ENCODE measurements around the gene SLC12A6. TPM values are rescaled to one million over a fixed set of nuclear protein-coding genes. Genes with fewer than 3 reads are reported as not detected.

The SLC12A6 gene
- total and polyA plus RNA-seq, 2 of the 13 experiments (the other 11 are each of a cell fraction or from before 2014, with no cell fraction given): 15.2 to 30.1 TPM

- FAIRE-seq: no peak
Measured at GRCh38 chr15:34206011-34206410, 131.6 kb downstream of the SLC12A6 start.

GRCh38 chr15:34203936-34204335, 133.6 kb downstream of the SLC12A6 start:
- Histone ChIP-seq H3K4me3 (replicated peaks in 1 of 3; ENCODE audit: insufficient read depth in 1 of 3, low read depth in 2 of 3, low read length in 3 of 3) (no peak overlapping the region), H3K4me2 (ENCODE audit: low read depth, low read length) (no peak overlapping the region), H3K9ac (ENCODE audit: insufficient read depth, low read depth, low read length) (no peak overlapping the region), H3K79me2 (ENCODE audit: insufficient read depth, low read length) (peaks cover 45% of the 10 kb centered on the region), H3K27ac (ENCODE audit: extremely low read length, insufficient read depth, low read length) (no peak overlapping the region), H3K27me3 (ENCODE audit: control insufficient read depth in 1 of 2, insufficient read depth in 2 of 2, low read length in 2 of 2) (no peaks in the 10 kb centered on the region), H2AFZ (ENCODE audit: low read length) (no peak overlapping the region), H3K9me3 (ENCODE audit: low read length) (no peaks in the 10 kb centered on the region), H3K4me1 (ENCODE audit: insufficient read depth, low read length) (peaks cover 13% of the 10 kb centered on the region), H4K20me1 (ENCODE audit: insufficient read depth, low read length) (no peaks in the 10 kb centered on the region), H3K36me3 (replicated peaks in 1 of 2; ENCODE audit: control insufficient read depth in 1 of 2, insufficient read depth in 2 of 2, low read length in 2 of 2) (no peaks in the 10 kb centered on the region; a peak in 1 of 5 replicates)
- TF ChIP-seq SSRP1 (CRISPR knock-in tag; IDR thresholded peaks at IDR 0.05) (no peak), RARA (CRISPR knock-in tag; IDR thresholded peaks at IDR 0.05) (no peak), PPARG (CRISPR knock-in tag; conservative IDR thresholded peaks at IDR 0.05) (no peak)
- ATAC-seq: no peak
- no peak for FAIRE-seq
- CTCF ChIA-PET (ENCODE audit: low intra/inter-chr PET ratio, low total read pairs): no interaction called here
- intact Hi-C loops (cut with micrococcal nuclease; ENCODE audit: unreplicated experiment): no loop called here
- POLR2A ChIA-PET: interaction anchor here (0.8 kb wide), 1 partner anchor 102 kb away, joined by 3 read pairs; the partner anchor contains the start of genes EMC7 and PGBD4
- DNase-seq (ENCODE audit: low spot score): no peak
- 96% methylated on average over 1 of the region's 1 CpG for WGBS (ENCODE audit: low lambda C conversion rate)
- in situ Hi-C loops (cut with HindIII; ENCODE audit: extremely low pct_ligation_motif_present, low pct_unique_long_range_greater_than_20kb): no loop called here
- BruUV-seq (replicated peaks): no TSS peak

More at GRCh38 chr15:34206011-34206410, 131.6 kb downstream of the SLC12A6 start:
- Histone ChIP-seq H3K4me1 (ENCODE audit: insufficient read depth, low read length) (peaks cover 23% of the 10 kb centered on the region), H3K4me2 (ENCODE audit: low read depth, low read length) (no peak overlapping the region), H4K20me1 (ENCODE audit: insufficient read depth, low read length) (no peaks in the 10 kb centered on the region), H3K9me3 (ENCODE audit: low read length) (no peaks in the 10 kb centered on the region), H3K27ac (ENCODE audit: extremely low read length, insufficient read depth, low read length) (no peak overlapping the region), H3K36me3 (replicated peaks in 1 of 2; ENCODE audit: control insufficient read depth in 1 of 2, insufficient read depth in 2 of 2, low read length in 2 of 2) (no peaks in the 10 kb centered on the region), H3K4me3 (replicated peaks in 1 of 3; ENCODE audit: insufficient read depth in 1 of 3, low read depth in 2 of 3, low read length in 3 of 3) (no peak overlapping the region), H3K79me2 (ENCODE audit: insufficient read depth, low read length) (peaks cover 45% of the 10 kb centered on the region), H3K9ac (ENCODE audit: insufficient read depth, low read depth, low read length) (no peak overlapping the region), H2AFZ (ENCODE audit: low read length) (no peak overlapping the region), H3K27me3 (ENCODE audit: control insufficient read depth in 1 of 2, insufficient read depth in 2 of 2, low read length in 2 of 2) (no peaks in the 10 kb centered on the region)
- 97% methylated on average over 4 of the region's 4 CpGs for WGBS (ENCODE audit: low lambda C conversion rate)
- no TSS peak for BruUV-seq (replicated peaks)
- intact Hi-C loops (cut with micrococcal nuclease; ENCODE audit: unreplicated experiment) (no loop called here), in situ Hi-C loops (cut with HindIII; ENCODE audit: extremely low pct_ligation_motif_present, low pct_unique_long_range_greater_than_20kb) (no loop called here)
- no peak for ATAC-seq
- DNase-seq (ENCODE audit: low spot score): no peak
- TF ChIP-seq FOXK1 (CRISPR knock-in tag; IDR thresholded peaks at IDR 0.05; ENCODE audit: borderline replicate concordance, low read depth) (no peak), SOX6 (IDR thresholded peaks at IDR 0.05) (no peak), SOX6 (CRISPR knock-in tag; IDR thresholded peaks at IDR 0.05) (no peak), NR2C2 (CRISPR knock-in tag; IDR thresholded peaks at IDR 0.05; ENCODE audit: borderline replicate concordance) (no peak), SETDB1 (CRISPR knock-in tag; IDR thresholded peaks at IDR 0.05; ENCODE audit: borderline replicate concordance) (no peak), IKZF4 (CRISPR knock-in tag; IDR thresholded peaks at IDR 0.05; ENCODE audit: borderline replicate concordance, low read depth, not compliant biosample characterization) (no peak), HDAC6 (IDR thresholded peaks at IDR 0.05; ENCODE audit: low read depth, low read length) (no peak), FOSL1 (CRISPR knock-in tag; IDR thresholded peaks at IDR 0.05; ENCODE audit: borderline replicate concordance) (no peak), ZNF777 (CRISPR knock-in tag; IDR thresholded peaks at IDR 0.05) (no peak), MED13 (CRISPR knock-in tag; IDR thresholded peaks at IDR 0.05) (no peak), STAT5B (CRISPR knock-in tag; IDR thresholded peaks at IDR 0.05) (no peak)
- POLR2A ChIA-PET: no interaction called here
- CTCF ChIA-PET (ENCODE audit: low intra/inter-chr PET ratio, low total read pairs): no interaction called here

Measured in HepG2 (cell line).